Glomerular visceral epithelial cell (primary cell): ENCODE results near the gene PSMC2.
"Not testable (repeated sequence)": the region's sequence is repeated elsewhere in the genome, so short reads cannot be mapped to it uniquely, and the experiment has no call there.

Experiments
- DNase-seq: peaks from one replicate; pipeline ENCODE4 v3.0.0-alpha.2; 2016; ENCODE audit errors: extremely low spot score

The PSMC2 gene

GRCh38 chr7:103379270-103379975 is 32.0 kb downstream of the PSMC2 start:
- no peak for DNase-seq

- no peak for DNase-seq
Measured at GRCh38 chr7:103380395-103381191, 33.1 kb downstream of the PSMC2 start.

GRCh38 chr7:103381280-103382031 is 34.0 kb downstream of the PSMC2 start:
- no peak for DNase-seq

GRCh38 chr7:103382032-103382402 is 34.6 kb downstream of the PSMC2 start:
- no peak for DNase-seq

GRCh38 chr7:103387242-103387641 is 39.8 kb downstream of the PSMC2 start:
- no peak for DNase-seq

- no peak for DNase-seq
Measured at GRCh38 chr7:103388469-103389140, 41.2 kb downstream of the PSMC2 start.

GRCh38 chr7:103389263-103389662 is 41.8 kb downstream of the PSMC2 start:
- DNase-seq, result no peak

GRCh38 chr7:103391150-103391549 is 43.7 kb downstream of the PSMC2 start:
- no peak for DNase-seq

- no peak for DNase-seq
Measured at GRCh38 chr7:103391976-103392375, 44.5 kb downstream of the PSMC2 start.

GRCh38 chr7:103394566-103394965 is 47.1 kb downstream of the PSMC2 start:
- no peak for DNase-seq

- DNase-seq, result no peak
Measured at GRCh38 chr7:103395071-103395470, 47.6 kb downstream of the PSMC2 start.

- no peak for DNase-seq
Measured at GRCh38 chr7:103396471-103396870, 49.0 kb downstream of the PSMC2 start.

- DNase-seq, result no peak
Measured at GRCh38 chr7:103398483-103399127, 51.2 kb downstream of the PSMC2 start.

- DNase-seq, result not testable (repeated sequence)
Measured at GRCh38 chr7:103399687-103400086, 52.2 kb downstream of the PSMC2 start.

- not testable (repeated sequence) for DNase-seq
Measured at GRCh38 chr7:103405789-103406613, 58.6 kb downstream of the PSMC2 start.

- DNase-seq, result no peak
Measured at GRCh38 chr7:103412151-103412550, 64.7 kb downstream of the PSMC2 start.

GRCh38 chr7:103413407-103413806 is 66.0 kb downstream of the PSMC2 start:
- no peak for DNase-seq

GRCh38 chr7:103418241-103418640 is 70.8 kb downstream of the PSMC2 start:
- DNase-seq, result no peak
